K562 (cell line): ENCODE data around the gene XRN1. TPM values are rescaled to one million over a fixed set of nuclear protein-coding genes. Genes with fewer than 3 reads are reported as not detected.
"Not testable (repeated sequence)": the region's sequence is repeated elsewhere in the genome, so short reads cannot be mapped to it uniquely, and the experiment has no call there.

Experiments
- ARID1B ChIP-seq: fragments of 450-650 bp; IDR thresholded peaks from 2 replicates; pipeline ENCODE4 v1.6.1; 2016; ENCODE audit warnings: antibody characterized with exemption, mild to moderate bottlenecking, inconsistent platforms
- ATF3 ChIP-seq, 2 experiments: fragments of 450-650 bp in 1 of 2; sonication (generic) in 1 of 2; formaldehyde crosslinking in 1 of 2; IDR thresholded peaks in 1 of 2; conservative IDR thresholded peaks in 1 of 2; 2 replicates each; pipeline versions ENCODE4 v1.6.1 to v1.8.1; 2016 to 2023; ENCODE audit warnings: mild to moderate bottlenecking in 2 of 2, moderate library complexity in 2 of 2, inconsistent platforms in 1 of 2, missing genetic modification reagents in 1 of 2
- ATF4 ChIP-seq: fragments of 450-650 bp; formaldehyde crosslinking; IDR thresholded peaks from 2 replicates; pipeline ENCODE4 v1.4.0; 2022; ENCODE audit warnings: mild to moderate bottlenecking, moderate library complexity
- CC2D1A ChIP-seq: fragments of 450-650 bp; IDR thresholded peaks from 2 replicates; pipeline ENCODE4 v1.6.1; 2017; ENCODE audit warnings: mild to moderate bottlenecking
- CEBPG ChIP-seq, 3 experiments: fragments of 200-800 bp in 1 of 3; sonication (Bioruptor generic) in 1 of 3; sonication (generic) in 1 of 3; formaldehyde crosslinking in 1 of 3; IDR thresholded peaks in 2 of 3; conservative IDR thresholded peaks in 1 of 3; 2 replicates each; pipeline versions ENCODE4 v1.6.1 to v1.8.0; 2016 to 2022; ENCODE audit warnings: missing compliant biosample characterization in 2 of 3, missing genetic modification characterization in 2 of 3, mild to moderate bottlenecking in 1 of 3, missing genetic modification reagents in 1 of 3
- ESRRA ChIP-seq: fragments of 450-650 bp; IDR thresholded peaks from 2 replicates; pipeline ENCODE4 v1.6.1; 2014; ENCODE audit warnings: low read depth, mild to moderate bottlenecking, moderate library complexity, borderline replicate concordance
- FOXA1 ChIP-seq: fragments of 450-650 bp; IDR thresholded peaks from 2 replicates; pipeline ENCODE4 v1.6.1; 2016; ENCODE audit warnings: mild to moderate bottlenecking, borderline replicate concordance
- FOXK2 ChIP-seq, 2 experiments: fragments of 450-650 bp; IDR thresholded peaks in 1 of 2; conservative IDR thresholded peaks in 1 of 2; 2 replicates each; pipeline ENCODE4 v1.6.1; 2016; ENCODE audit warnings: low read depth in 2 of 2, mild to moderate bottlenecking in 1 of 2
- FOXM1 ChIP-seq, 2 experiments: fragments of 450-650 bp in 1 of 2; sonication (generic) in 1 of 2; formaldehyde crosslinking in 1 of 2; IDR thresholded peaks; 2 replicates each; pipeline versions ENCODE4 v1.6.1 to v1.9.0; 2017 to 2022; ENCODE audit warnings: low read depth in 2 of 2, mild to moderate bottlenecking in 2 of 2, missing genetic modification reagents in 1 of 2, moderate library complexity in 1 of 2
- HDAC1 ChIP-seq, 2 experiments: fragments of 450-650 bp; IDR thresholded peaks; 2 replicates each; pipeline ENCODE4 v1.6.1; 2016 to 2017; ENCODE audit warnings: inconsistent platforms in 1 of 2, mild to moderate bottlenecking in 1 of 2, moderate library complexity in 1 of 2
- HDAC2 ChIP-seq: fragments of 450-650 bp; IDR thresholded peaks from 2 replicates; pipeline ENCODE4 v1.6.1; 2016; ENCODE audit warnings: mild to moderate bottlenecking
- HDAC3 ChIP-seq: fragments of 450-650 bp; IDR thresholded peaks from 2 replicates; pipeline ENCODE4 v1.6.1; 2018; ENCODE audit warnings: borderline replicate concordance, mild to moderate bottlenecking, moderate library complexity; ENCODE audit not compliant: partially characterized antibody
- KHSRP ChIP-seq: fragments of 450-650 bp; IDR thresholded peaks from 2 replicates; pipeline ENCODE4 v1.6.1; 2017
- MEF2A ChIP-seq: IDR thresholded peaks from 2 replicates; pipeline ENCODE4 v1.6.1; 2011; ENCODE audit warnings: low read depth, mild to moderate bottlenecking, low read length, moderate library complexity; ENCODE audit not compliant: control insufficient read depth
- MTA1 ChIP-seq: fragments of 450-650 bp; IDR thresholded peaks from 2 replicates; pipeline ENCODE4 v1.6.1; 2017; ENCODE audit warnings: borderline replicate concordance
- MTA3 ChIP-seq: fragments of 450-650 bp; formaldehyde crosslinking; IDR thresholded peaks from 2 replicates; pipeline ENCODE4 v1.6.1; 2017; ENCODE audit warnings: mild to moderate bottlenecking, borderline replicate concordance
- NCOR1 ChIP-seq: fragments of 450-650 bp; IDR thresholded peaks from 2 replicates; pipeline ENCODE4 v1.6.1; 2016; ENCODE audit warnings: mild to moderate bottlenecking, moderate library complexity
- PML ChIP-seq: IDR thresholded peaks from 2 replicates; pipeline ENCODE4 v1.6.1; 2012; ENCODE audit warnings: low read length, inconsistent platforms
- SMAD1 ChIP-seq: fragments of 150-350 bp; IDR thresholded peaks from 2 replicates; pipeline ENCODE4 v1.6.1; 2014; ENCODE audit warnings: low read length, low read depth; ENCODE audit not compliant: partially characterized antibody
- TEAD1 ChIP-seq, 2 experiments: fragments of 450-650 bp in 1 of 2; sonication (generic) in 1 of 2; formaldehyde crosslinking; IDR thresholded peaks; 2 replicates each; pipeline versions ENCODE4 v1.4.0 to v1.8.0; 2020 to 2022; ENCODE audit warnings: mild to moderate bottlenecking in 2 of 2, missing genetic modification reagents in 1 of 2
- TRIM24 ChIP-seq, 2 experiments: fragments of 450-650 bp; IDR thresholded peaks; 2 replicates each; pipeline ENCODE4 v1.6.1; 2016
- ZNF280A ChIP-seq: fragments of 450-650 bp; IDR thresholded peaks from 2 replicates; pipeline ENCODE4 v1.6.1; 2018; ENCODE audit warnings: mild to moderate bottlenecking, low read depth; ENCODE audit not compliant: partially characterized antibody
- polyA plus RNA-seq, 8 experiments: library from polyadenylated mRNA; depleted of rRNA in 4 of 8; stranded (reverse) in 5 of 8; unstranded in 3 of 8; fragments of >200 nt; fragmentation: Nextera tagmentation in 2 of 8; fragmentation: Illumina TruSeq in 1 of 8; extraction: Ambion mirVana in 2 of 8; extraction: Trizol in 1 of 8; gene quantifications; 2 replicates each; pipeline versions ENCODE4 v1.2.1 to v1.2.3, GENCODE V29; 2011 to 2014; ENCODE audit warnings: inconsistent platforms in 1 of 8, missing spikeins in 1 of 8
- total RNA-seq, 7 experiments: library from RNA; depleted of rRNA in 6 of 7; stranded (reverse); fragments of >200 nt in 6 of 7; fragmentation: Illumina TruSeq in 2 of 7; extraction: Trizol in 2 of 7; gene quantifications; 2 replicates each; pipeline versions ENCODE4 v1.2.1 to v1.2.3, GENCODE V29; 2011 to 2021; ENCODE audit warnings: low replicate concordance in 1 of 7

The XRN1 gene
- total and polyA plus RNA-seq, 9 of the 15 experiments (the other 6 are each of a cell fraction or from before 2014, with no cell fraction given), result 3.1 to 28.4 (median 17.2) TPM

- TF ChIP-seq HDAC3 (peak; percentile 89), MTA3 (0 out of 2 replicates have a peak, but pooled peaks have one; percentile 45), FOXK2 (conservative IDR thresholded peaks at IDR 0.05 in 1 of 2, IDR thresholded peaks at IDR 0.05 in 1 of 2; ENCODE audit: low read depth in 2 of 2) (peak in 1 of 2 experiments; percentile 57; a peak in 1 of 4 replicates), SMAD1 (peak; percentile 70), ATF4 (CRISPR knock-in tag) (peak; percentile 31; the same call in 1 of the 2 replicates), FOXM1 (IDR thresholded peaks at IDR 0.05; ENCODE audit: low read depth) (peak; percentile 82), PML (peak; percentile 84), CC2D1A (peak; percentile 88), HDAC1 (IDR thresholded peaks at IDR 0.05) (peak in 1 of 2 experiments; percentile 74; a peak in 2 of 4 replicates), FOXA1 (peak; percentile 98), ARID1B (peak; percentile 98), MTA1 (peak; percentile 59; the same call in 1 of the 2 replicates), NCOR1 (peak; percentile 84), KHSRP (peak; percentile 69; the same call in 1 of the 2 replicates), HDAC2 (peak; percentile 90), TRIM24 (IDR thresholded peaks at IDR 0.05) (peak; percentile 81 to 93), ZNF280A (peak; percentile 10), MEF2A (peak; percentile 64), ESRRA (peak; percentile 79; the same call in 1 of the 2 replicates), CEBPG (tag; conservative IDR thresholded peaks at IDR 0.05 in 1 of 2, IDR thresholded peaks at IDR 0.05 in 1 of 2) (peak in 1 of 2 experiments; percentile 86; a peak in 2 of 4 replicates), ATF3 (IDR thresholded peaks at IDR 0.05) (peak; percentile 93), TEAD1 (CRISPR knock-in tag; IDR thresholded peaks at IDR 0.05) (peak in 1 of 2 experiments; percentile 58; a peak in 2 of 4 replicates)
- TF ChIP-seq FOXM1 (CRISPR knock-in tag; IDR thresholded peaks at IDR 0.05; ENCODE audit: low read depth); CEBPG (CRISPR knock-in tag; IDR thresholded peaks at IDR 0.05); ATF3 (CRISPR knock-in tag; conservative IDR thresholded peaks at IDR 0.05): not testable (repeated sequence)
Observed at GRCh38 chr3:142315978-142316388, 131.9 kb downstream of the XRN1 start (continued).
